A673 (cell line): ENCODE measurements around the gene PM20D1. TPM values are rescaled to one million over a fixed set of nuclear protein-coding genes. Genes with fewer than 3 reads are reported as not detected.

ENCODE experiments used
- BruUV-seq: library from RNA; stranded (reverse); fragments of 400-500 nt; replicated peaks from 2 replicates; lab custom pipeline; 2021; lab: Mats Ljungman, UMichigan
- CTCF ChIA-PET: fragments of 300-600 bp; sonication (Branson Sonifier 250); formaldehyde crosslinking; loops from one replicate; lab custom pipeline; 2022; ENCODE audit warnings: antibody characterized with exemption; lab: Charles Lee
- POLR2A ChIA-PET: fragments of 300-600 bp; sonication (Branson Sonifier 250); formaldehyde crosslinking; loops from one replicate; lab custom pipeline; 2022; ENCODE audit warnings: antibody characterized with exemption; ENCODE audit not compliant: low non-redundant PET; lab: Charles Lee
- DNase-seq: peaks from one replicate; pipeline ENCODE4 v3.0.0-alpha.2; 2015; ENCODE audit warnings: low spot score
- H3K27ac ChIP-seq: fragments of 200-600 bp; sonication (generic); 2 replicates; pipeline ENCODE4 v1.5.1; 2016; ENCODE audit warnings: mixed run types, low read depth, mild to moderate bottlenecking, mixed read lengths, antibody characterized with exemption, low read length; ENCODE audit not compliant: poor library complexity, severe bottlenecking
- H3K27me3 ChIP-seq: fragments of 200-600 bp; sonication (generic); replicated peaks from 2 replicates; pipeline ENCODE4 v1.6.1; 2017; ENCODE audit warnings: mixed run types, low read depth, mild to moderate bottlenecking, mixed read lengths, antibody characterized with exemption, low read length; ENCODE audit not compliant: insufficient read depth, poor library complexity
- H3K36me3 ChIP-seq: fragments of 200-600 bp; sonication (generic); 2 replicates; pipeline ENCODE4 v1.6.1; 2016; ENCODE audit warnings: mixed run types, mild to moderate bottlenecking, mixed read lengths, antibody characterized with exemption, low read length; ENCODE audit not compliant: insufficient read depth, poor library complexity, severe bottlenecking
- H3K4me1 ChIP-seq: fragments of 200-600 bp; sonication (generic); 2 replicates; pipeline ENCODE4 v1.6.1; 2017; ENCODE audit warnings: mixed run types, mild to moderate bottlenecking, mixed read lengths, antibody characterized with exemption, low read length; ENCODE audit not compliant: insufficient read depth, poor library complexity, severe bottlenecking
- H3K4me3 ChIP-seq: fragments of 200-600 bp; sonication (generic); 2 replicates; pipeline ENCODE4 v1.5.1; 2016; ENCODE audit warnings: low read depth, mixed run types, mild to moderate bottlenecking, mixed read lengths, low read length; ENCODE audit not compliant: poor library complexity, severe bottlenecking
- H3K9me3 ChIP-seq: fragments of 200-600 bp; sonication (generic); 2 replicates; pipeline ENCODE4 v1.6.1; 2016; ENCODE audit warnings: mixed run types, low read depth, mild to moderate bottlenecking, mixed read lengths, antibody characterized with exemption, low read length; ENCODE audit not compliant: poor library complexity, severe bottlenecking
- EZH2 ChIP-seq: fragments of 200-600 bp; sonication (generic); IDR thresholded peaks from 2 replicates; pipeline ENCODE4 v1.6.1; 2017; ENCODE audit warnings: borderline replicate concordance, low read depth, mild to moderate bottlenecking, mixed read lengths, antibody characterized with exemption, low read length; ENCODE audit not compliant: poor library complexity, severe bottlenecking
- intact Hi-C: fragments of 100-400 bp; cut with micrococcal nuclease; formaldehyde crosslinking; loops from one replicate; pipeline ENCODE4 v1.10.0; 2022; ENCODE audit not compliant: unreplicated experiment
- total RNA-seq: library from RNA; stranded (reverse); gene quantifications from 2 replicates; pipeline ENCODE4 v1.2.3, GENCODE V29; 2021
- TF ChIP-seq, protein P1 (sequence below): fragments of 300-800, 200-600 bp; sonication (generic); conservative IDR thresholded peaks from 2 replicates; pipeline ENCODE4 v1.5.1; 2017; ENCODE audit warnings: low read depth, mild to moderate bottlenecking, antibody characterized with exemption, low read length, moderate library complexity, mixed read lengths

PM20D1 gene
- total RNA-seq, 1 experiment from 2014 or later: not detected

GRCh38 chr1:205852969-205853368, 3.0 kb upstream of the PM20D1 start:
- no peak for DNase-seq
- no peaks in the 10 kb centered on the region for H3K36me3 ChIP-seq
- H3K27ac ChIP-seq: no peak overlapping the region
- POLR2A ChIA-PET: no interaction called here
- no peaks in the 10 kb centered on the region for H3K4me1 ChIP-seq
- H3K4me3 ChIP-seq: no peak overlapping the region
- intact Hi-C loops: no loop called here
- H3K27me3 ChIP-seq: peaks cover 7% of the 10 kb centered on the region
- CTCF ChIA-PET: no interaction called here
- no peak for TF ChIP-seq EZH2
- TF ChIP-seq, protein P1, sequence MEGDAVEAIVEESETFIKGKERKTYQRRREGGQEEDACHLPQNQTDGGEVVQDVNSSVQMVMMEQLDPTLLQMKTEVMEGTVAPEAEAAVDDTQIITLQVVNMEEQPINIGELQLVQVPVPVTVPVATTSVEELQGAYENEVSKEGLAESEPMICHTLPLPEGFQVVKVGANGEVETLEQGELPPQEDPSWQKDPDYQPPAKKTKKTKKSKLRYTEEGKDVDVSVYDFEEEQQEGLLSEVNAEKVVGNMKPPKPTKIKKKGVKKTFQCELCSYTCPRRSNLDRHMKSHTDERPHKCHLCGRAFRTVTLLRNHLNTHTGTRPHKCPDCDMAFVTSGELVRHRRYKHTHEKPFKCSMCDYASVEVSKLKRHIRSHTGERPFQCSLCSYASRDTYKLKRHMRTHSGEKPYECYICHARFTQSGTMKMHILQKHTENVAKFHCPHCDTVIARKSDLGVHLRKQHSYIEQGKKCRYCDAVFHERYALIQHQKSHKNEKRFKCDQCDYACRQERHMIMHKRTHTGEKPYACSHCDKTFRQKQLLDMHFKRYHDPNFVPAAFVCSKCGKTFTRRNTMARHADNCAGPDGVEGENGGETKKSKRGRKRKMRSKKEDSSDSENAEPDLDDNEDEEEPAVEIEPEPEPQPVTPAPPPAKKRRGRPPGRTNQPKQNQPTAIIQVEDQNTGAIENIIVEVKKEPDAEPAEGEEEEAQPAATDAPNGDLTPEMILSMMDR: no peak
- no TSS peak for BruUV-seq
- H3K9me3 ChIP-seq: no peaks in the 10 kb centered on the region

- CTCF ChIA-PET: no interaction called here
- no peak overlapping the region for H3K27ac ChIP-seq
- H3K4me1 ChIP-seq: no peaks in the 10 kb centered on the region
- DNase-seq: no peak
- H3K4me3 ChIP-seq: no peak overlapping the region
- intact Hi-C loops: no loop called here
- no peaks in the 10 kb centered on the region for H3K9me3 ChIP-seq
- no peak for TF ChIP-seq EZH2
- TF ChIP-seq, protein P1: no peak
- POLR2A ChIA-PET: no interaction called here
- no TSS peak for BruUV-seq
- no peaks in the 10 kb centered on the region for H3K36me3 ChIP-seq
- H3K27me3 ChIP-seq: peaks cover 7% of the 10 kb centered on the region
These were observed 2.1 kb upstream of the PM20D1 start for GRCh38 chr1:205851993-205852392.

- Histone ChIP-seq H3K36me3 (no peaks in the 10 kb centered on the region), H3K4me1 (no peaks in the 10 kb centered on the region), H3K9me3 (no peaks in the 10 kb centered on the region), H3K4me3 (no peak overlapping the region), H3K27ac (no peak overlapping the region), H3K27me3 (peaks cover under 1% of the 10 kb centered on the region)
- ChIA-PET POLR2A (no interaction called here), CTCF (no interaction called here)
- intact Hi-C loops: no loop called here
- TF ChIP-seq, protein P1: no peak
- TF ChIP-seq EZH2: no peak
- DNase-seq: no peak
- no TSS peak for BruUV-seq
These were observed 6.7 kb downstream of the PM20D1 start for GRCh38 chr1:205843036-205843859.
